Esophagus squamous epithelium (tissue), 4 donors: ENCODE data around the gene CORO1C.

ENCODE experiments used
- CTCF ChIP-seq, 6 experiments: fragments of 450-650 bp in 4 of 6; fragments of 200-600 bp in 2 of 6; sonication (generic) in 2 of 6; IDR thresholded peaks; one replicate each; pipeline ENCODE4 v1.5.1; 2016 to 2019; ENCODE audit warnings: antibody characterized with exemption in 6 of 6, mild to moderate bottlenecking in 4 of 6, moderate library complexity in 4 of 6
- POLR2A ChIP-seq, 4 donors: fragments of 450-650 bp; IDR thresholded peaks; one replicate each; pipeline ENCODE4 v1.6.1; 2017; ENCODE audit warnings: antibody characterized with exemption in 4 of 4, mild to moderate bottlenecking in 4 of 4, moderate library complexity in 3 of 4

GRCh38 chr12:108622921-108623514 lies 108.3 kb downstream of the CORO1C start:
- TF ChIP-seq CTCF (IDR thresholded peaks at IDR 0.05) (no peak), POLR2A (IDR thresholded peaks at IDR 0.05) (no peak)
